NCI-H2081 treated with DMSO at 0.1 percent for 48 hours (cell line): ENCODE data around the gene TULP1.

Experiments used
- DNase-seq: peaks from one replicate; lab custom pipeline; 2025; lab: John Stamatoyannopoulos, UW

Gene TULP1

DNA sequence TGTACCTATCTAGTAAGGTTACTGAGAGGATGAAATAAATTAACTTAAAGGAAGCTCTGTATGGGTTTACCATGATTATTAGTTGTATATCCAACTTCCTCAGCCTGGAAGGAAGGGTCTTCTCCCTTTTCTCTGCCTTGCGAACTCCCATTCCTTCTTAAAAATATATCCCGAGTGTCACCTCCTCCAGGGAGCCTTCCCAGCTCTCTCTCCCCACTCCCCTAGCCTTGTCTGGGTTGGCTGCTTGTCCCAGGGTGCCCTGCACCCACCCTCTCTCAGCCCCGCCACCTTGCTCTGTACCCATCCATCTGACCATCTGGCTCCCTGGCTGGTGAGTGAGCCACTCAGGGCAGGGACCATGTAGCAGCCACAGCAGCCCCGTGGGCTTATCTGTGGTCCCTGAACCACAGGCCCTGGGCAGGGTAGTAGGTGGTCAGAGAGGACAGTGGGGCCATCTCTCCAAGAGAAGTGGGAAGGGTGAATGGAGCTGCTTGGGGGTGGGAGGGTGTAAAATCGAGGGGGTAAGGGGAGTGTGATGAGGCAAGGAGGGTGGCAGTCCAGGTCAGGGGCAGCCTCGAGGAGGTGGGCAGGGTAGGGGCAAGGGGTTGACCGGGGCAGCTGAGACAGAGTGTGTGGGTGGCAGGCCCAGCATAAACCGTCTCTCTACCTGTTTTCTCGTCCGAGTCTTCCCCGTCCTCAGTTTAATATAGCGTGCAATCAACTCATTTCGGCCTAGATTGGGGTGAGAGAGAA lies 28.6 kb downstream of the TULP1 start:
- DNase-seq, result no peak

DNA sequence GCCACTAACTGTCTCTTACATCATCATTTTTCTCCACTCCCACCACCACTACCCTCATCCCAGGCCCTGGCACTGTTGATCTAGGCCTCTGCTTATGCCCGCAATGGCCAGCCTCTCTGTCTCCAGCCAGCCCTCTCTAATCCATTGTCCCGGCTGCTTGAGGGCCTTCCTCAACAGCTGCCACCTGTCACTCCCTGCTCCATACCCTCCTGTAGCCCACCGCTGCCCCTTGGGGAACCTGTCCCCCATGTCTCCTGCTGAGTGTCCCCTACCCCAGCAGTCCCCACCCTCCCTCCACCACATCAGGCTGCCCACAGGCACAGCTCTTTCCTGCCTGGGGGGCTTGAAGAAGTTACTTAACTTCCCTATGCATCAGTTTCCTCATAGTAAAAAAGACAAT lies 29.2 kb downstream of the TULP1 start:
- DNase-seq, result no peak

DNA sequence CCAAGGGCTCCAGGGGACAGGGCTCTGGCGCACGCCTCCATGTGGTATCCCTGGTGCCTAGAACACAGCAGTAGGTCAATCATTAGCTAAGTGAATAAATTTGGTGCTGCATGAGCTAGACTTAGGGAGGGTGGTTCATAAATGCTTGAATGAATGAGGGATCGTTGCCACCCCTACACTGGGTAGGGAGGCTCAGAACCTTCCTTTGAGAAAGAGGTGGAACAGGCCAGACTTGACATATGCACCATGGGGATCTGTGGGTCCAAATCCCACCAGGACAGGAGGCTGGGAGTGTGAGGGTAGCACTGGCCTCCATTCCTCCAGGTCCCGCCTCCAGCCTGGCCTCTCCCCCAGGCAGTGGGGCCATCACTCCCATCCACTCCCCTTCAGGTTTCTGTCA lies 29.6 kb downstream of the TULP1 start:
- DNase-seq, result no peak

DNA sequence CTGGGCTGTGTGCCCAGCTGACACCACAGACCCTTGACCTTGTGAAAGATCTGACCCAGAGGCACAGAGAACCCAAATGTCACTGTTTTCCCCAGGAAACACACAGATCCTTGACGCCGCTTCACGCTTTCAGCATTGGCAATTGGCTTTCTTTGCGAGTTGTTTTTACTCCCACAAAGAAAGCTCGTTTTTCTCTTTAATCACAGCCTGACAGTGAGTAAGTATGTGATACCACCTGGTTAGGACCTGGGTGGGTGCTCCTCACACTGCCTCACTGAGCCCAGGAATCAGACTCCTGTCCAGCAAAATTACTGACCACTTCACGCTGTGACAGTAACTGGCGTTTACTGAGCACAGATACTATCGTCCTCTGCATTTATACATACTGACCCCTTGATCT lies 31.5 kb downstream of the TULP1 start:
- DNase-seq, result no peak

DNA sequence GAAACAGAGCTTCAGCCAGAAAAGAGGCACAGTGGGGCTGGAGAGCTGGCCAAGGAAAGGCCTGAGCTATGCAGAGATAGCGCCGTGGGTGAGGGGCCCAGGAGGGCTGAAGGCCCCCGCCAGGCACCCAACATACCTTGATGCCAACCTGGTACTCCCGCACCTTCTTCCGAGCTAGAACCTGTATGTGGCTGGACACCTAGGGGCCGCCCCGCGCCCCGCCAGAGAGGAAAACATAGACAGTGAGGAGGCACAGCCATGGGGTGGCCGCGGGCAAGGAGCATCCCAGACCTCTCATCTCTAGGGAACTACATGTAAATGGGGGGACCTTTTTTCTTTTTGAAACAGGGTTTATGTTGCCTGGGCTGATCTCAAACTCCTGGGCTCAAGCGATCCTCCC lies 32.5 kb downstream of the TULP1 start:
- DNase-seq, result no peak

DNA sequence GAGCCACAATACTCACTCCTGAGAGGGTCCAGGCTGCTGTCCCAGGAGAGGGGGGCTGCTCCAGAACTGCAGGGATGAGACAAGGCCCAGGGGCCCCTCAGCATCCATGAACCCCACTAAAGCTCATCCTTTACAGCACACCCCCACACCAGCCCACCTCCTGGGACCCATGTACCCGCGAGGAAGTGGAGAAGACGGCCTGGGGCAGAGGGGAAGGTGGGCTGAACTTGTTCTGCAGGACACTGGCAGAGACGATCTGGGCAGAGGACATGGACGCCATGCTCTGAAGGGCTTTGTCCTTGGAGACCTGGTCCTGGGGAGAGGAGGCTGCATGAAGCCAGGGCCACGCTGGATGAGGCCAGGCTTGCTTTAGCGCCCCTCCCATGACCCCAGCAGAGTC lies 34.4 kb downstream of the TULP1 start:
- no peak for DNase-seq

DNA sequence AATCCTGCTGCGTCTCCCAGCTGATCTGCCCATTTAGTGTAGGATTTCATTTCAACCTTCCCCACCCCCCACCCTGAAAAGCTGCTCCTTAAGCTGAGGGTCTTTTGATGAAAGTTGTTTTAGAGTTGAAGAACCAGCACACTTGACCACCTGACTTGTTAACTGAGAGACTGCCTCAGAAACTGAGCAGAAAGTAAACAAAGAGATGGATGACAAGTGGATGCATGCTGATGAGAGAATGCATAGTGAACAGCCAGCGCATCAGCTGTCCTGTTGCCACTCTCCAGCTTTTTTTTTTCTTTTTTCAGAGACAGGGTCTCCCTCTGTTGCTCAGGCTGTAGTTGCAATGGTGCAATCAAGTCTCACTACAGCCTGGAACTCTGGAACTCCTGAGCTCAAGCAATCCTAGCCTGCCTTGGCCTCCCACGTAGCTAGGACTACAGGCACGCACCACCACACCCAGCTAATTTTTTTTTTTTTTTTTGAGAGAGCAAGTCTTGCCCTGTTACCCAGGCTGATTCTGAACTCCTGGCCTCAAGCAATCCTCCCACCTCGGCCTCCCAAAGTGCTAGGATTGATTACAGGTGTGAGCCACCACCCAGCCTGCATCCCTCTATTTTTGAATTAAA lies 35.0 kb downstream of the TULP1 start:
- DNase-seq, result no peak

DNA sequence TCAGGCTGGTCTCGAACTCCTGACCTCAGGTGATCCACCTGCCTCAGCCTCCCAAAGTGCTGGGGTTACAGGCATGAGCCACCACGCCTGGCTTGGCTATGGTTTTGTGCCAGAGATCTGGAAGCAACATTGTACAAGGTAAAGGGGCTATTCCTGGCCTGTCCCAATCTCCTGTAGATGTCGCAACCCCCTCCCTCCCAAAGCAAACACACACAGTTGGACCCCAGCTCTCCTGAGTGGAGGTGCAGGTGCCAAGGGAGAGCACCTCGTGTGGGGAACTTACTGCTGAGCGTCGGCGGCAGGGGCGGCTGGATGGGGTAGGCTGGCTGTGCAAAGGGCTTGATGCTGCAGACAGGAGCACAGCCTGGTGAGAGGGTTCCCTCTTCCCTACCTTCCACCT lies 35.7 kb downstream of the TULP1 start:
- no peak for DNase-seq

DNA sequence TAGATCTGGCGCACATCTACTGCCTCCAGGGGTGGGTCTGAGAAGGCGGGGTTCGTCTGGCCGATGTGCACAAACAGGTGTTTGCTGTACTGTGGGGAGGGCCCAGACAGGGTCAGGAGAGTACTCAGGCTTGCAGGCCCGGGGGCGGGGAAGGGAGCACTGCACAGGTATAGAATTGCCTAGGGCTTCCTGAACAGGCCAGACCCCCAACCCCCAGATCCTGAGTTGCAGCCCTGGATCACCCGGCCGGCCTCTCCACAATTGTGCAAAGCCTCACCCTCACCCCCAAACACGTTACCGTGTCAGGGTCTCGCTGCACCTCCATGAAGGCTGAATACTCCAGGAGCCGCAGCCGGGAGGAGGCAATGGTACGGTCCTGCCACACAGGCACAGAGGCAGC lies 36.7 kb downstream of the TULP1 start:
- no peak for DNase-seq

DNA sequence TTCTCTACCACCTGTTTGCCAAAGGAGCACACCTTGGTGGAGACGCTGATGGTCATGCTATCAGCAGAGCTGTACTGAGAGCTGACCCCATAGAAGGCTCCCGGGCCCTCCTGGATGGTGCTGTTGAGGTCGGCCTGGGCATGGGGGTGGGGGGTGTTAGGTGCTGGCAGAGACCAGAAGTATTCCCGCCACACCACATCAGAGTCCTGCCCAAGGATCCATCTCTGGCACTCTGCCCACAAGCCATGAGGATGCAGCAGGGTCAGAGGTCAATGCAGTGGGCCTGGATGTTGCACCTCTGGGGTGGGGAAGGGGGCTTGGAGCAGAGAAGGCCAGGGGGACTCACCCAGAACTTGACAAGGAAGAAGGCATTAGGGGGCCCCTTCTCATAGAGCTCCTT lies 37.1 kb downstream of the TULP1 start:
- no peak for DNase-seq

DNA sequence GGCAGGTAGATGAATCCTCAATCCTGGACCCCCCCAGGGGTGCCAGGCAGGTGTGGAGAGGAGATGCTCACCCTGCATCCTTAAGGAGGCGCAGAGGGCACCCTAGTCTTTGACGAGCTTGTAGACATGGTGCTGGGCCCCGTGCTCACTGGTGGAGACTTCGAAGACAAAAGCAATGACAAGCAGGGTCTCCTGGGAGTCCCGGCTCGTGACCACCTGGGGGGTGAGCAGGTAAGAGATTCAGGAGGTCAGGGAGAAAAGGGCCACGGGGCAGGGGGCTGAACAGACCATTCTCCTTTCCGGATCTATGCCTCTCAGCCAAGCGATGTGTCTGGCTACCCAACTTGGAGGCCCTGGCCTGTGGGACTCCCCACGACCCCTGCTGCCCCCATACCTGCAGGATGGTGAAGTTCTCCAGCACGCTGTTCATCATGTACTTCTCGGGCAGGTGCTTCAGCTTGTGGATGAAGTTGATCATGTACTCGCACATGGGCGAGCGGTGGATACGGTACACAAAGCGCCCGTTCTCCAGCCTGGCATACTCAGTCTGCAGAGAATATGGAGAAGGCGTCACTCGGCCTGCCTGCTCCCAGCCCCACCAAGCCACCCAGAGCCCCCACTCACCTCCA lies 37.6 kb downstream of the TULP1 start:
- no peak for DNase-seq

DNA sequence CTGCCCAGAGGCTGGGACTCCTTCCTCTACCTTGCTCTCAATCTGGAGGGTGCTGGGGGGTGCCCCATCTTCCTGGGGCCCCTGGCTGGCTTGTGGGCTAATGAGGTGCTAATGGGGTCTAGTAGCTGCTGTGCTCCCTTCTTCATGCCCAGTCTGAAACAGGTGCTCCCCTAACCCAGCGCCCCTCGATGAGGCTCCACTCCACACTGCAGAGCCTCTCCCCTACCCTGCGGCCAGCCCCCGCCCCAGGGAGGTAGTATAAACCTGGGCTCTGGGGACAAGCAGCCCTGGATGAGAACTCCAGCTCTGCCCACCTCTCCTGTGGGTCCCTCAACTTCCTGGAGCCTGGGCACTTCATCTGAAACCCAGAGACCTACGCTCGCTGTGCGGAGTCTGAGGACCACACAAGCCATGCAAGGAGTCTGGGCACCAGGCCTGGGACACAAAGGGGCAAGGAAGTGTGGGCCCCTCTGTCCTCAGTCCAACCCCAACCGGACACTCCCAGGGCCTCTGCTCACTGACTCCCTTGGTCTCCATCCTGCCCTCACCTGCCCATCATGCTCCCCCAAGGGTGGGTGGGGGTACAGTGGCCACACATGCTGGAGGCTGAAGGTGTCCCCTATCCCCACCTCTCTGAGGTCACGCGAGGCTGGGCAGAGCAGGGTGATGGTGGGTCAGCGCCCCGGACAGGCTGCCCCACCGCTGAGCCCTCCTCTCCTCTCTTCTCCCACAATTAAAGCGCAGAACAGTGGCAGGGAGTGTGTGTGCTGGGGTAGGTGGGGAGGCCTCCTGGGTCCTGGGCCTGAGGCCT lies 38.4 kb downstream of the TULP1 start:
- no peak for DNase-seq

DNA sequence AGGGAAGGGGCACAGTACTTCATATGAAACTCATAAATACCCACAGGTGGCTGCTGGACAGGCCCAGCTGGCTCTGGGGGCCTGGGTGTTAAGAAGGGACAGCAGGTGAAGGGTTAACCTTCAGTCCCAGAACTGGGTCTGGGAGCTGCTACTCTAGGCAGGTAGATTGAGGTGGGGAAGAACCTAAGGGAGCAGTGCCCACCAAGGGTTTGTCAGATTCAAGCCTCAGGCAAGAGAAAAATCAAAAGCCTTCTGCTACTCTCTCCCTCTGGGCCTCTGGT lies 38.9 kb downstream of the TULP1 start:
- no peak for DNase-seq

DNA sequence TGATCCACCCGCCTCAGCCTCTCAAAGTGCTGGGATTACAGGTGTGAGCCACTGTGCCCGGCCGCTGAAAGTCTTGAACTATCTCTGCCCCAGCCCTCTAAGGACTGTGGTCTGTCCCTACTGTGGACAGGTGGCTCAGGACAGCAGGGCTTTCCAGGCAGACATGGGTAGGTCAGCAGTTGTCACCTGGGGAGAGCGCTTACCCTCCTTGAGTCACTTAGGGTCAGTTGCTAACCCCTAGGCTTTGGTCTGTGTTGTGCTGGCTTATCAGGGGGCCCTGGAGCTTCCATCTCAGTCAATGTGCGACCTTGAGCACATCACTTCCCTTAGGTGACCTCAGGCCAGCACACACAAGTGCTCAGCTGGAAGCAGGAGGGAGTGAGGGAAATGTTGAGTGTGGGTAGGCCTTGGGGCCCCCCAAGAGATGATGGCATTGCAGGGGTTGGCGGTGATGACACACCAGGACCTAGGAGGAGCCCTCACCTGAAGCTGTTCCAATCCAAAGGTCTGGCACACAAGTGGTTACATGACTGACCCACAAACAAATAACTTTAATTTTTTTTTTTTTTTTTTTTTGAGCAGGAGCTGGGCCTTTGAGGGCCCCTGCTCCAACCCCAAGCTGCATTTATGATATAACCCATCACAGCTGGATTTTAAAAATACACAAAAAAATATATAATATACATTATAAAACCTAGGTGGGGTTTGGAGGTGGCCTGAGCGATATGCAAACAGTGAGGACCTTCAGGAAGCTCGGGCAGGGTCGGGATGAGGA lies 39.4 kb downstream of the TULP1 start:
- no peak for DNase-seq

DNA sequence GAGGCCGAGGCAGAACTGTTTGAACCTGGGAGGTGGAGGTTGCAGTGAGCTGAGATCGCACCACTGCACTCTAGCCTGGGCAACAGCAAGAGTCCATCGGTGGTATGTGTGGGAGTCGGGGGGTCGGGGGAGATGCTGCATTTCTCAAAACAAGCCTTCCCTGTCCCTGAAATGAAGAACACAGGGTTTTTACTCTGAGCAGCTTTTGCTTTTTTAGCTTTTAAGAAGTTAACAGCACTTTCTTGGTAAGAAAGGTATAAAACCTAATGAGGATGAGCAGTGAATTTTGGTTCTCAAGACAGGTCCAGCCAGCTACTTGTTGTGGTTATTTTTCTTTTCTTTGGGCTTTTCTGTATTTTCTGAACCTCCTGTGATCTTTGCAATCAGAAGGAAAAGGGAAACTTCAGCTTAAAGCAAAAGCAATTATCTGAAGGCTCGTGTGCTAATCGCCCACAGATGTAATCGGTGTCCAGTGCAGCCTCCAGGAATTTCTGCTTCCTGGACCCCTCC lies 40.8 kb downstream of the TULP1 start:
- DNase-seq, result no peak

DNA sequence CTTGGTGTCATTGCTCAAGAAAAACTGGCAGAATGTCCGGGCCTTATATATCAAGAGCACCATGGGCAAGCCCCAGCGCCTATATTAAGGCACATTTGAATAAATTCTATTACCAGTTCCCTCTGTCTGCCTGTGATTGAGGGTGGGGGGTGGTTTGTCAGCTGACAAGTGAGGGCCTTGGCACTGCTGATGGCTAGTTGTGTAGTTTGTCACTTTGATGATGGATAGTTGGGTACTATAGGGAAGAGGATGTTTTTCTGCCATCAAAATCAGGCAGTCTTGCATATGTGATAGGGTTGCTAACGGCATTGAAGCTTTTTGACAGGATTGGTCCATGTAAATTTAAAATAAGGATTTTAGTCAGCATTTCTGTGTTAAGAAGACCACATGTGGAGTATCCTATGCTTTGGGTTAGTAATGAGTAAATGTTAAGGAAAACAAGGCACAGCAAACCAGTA lies 42.0 kb downstream of the TULP1 start:
- no peak for DNase-seq

DNA sequence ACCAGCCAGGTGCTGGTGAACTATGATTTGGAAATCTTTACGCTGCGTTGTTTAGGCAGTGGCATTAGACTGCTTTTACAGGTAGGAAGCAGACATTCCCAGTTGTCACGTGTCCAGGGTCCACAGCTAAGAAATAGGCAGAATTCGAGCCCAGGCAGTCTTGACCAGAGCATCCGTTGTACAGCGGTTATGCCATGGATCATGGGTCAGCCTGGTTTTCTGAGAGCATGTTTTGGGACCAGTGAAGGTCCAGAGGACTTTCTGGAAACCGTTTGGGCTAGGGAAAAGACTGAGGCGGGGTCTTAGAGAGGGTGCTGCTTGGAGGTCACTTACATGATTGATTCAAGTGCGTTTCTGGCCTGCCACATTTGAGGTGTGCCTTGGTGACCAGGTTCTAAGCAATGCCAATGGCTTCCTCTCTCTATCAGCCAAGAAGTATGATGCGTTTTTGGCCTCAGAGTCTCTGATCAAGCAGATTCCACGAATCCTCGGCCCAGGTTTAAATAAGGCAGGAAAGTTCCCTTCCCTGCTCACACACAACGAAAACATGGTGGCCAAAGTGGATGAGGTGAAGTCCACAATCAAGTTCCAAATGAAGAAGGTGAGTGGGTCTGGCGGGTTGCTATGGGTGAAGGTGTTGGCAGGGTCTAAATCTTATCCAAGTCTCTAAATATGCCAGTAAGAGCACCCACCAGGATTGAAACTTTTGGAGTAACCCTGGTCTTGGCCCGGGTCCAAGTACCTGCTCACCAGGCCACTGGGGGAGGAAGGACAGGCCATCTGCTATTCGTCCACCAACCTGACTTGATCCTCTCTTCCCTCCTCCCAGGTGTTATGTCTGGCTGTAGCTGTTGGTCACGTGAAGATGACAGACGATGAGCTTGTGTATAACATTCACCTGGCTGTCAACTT lies 42.7 kb downstream of the TULP1 start:
- no peak for DNase-seq

DNA sequence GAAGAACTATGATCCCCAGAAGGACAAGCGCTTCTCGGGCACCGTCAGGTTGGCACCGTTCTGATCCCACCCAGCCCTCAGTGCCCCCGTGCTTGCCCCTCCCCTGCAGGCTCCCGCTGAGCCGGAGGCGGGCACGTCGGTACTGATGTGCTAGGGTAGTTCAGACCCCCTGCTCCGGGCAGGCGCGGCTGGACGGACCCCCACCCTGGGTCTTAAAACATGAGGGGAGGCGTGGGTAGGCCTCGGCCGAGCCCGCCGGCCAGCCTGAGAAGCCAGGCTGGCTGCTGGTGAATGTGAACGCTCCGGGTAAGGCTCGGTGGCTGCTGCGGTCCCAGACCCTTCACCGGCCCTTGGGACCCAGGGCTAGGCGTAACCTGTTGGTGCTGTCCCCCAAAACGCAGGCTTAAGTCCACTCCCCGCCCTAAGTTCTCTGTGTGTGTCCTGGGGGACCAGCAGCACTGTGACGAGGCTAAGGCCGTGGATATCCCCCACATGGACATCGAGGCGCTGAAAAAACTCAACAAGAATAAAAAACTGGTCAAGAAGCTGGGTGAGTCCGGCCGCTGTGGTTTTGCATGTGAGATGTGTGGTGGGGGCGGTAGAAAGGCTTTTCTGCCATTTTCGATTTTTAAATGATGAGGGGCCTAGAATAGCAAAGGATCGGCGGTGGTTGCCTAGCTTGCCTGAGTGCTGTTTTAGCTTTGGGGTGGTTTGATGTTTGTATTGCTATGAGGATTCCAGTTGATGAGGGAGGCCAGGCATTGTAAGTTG lies 43.5 kb downstream of the TULP1 start:
- DNase-seq, result no peak

DNA sequence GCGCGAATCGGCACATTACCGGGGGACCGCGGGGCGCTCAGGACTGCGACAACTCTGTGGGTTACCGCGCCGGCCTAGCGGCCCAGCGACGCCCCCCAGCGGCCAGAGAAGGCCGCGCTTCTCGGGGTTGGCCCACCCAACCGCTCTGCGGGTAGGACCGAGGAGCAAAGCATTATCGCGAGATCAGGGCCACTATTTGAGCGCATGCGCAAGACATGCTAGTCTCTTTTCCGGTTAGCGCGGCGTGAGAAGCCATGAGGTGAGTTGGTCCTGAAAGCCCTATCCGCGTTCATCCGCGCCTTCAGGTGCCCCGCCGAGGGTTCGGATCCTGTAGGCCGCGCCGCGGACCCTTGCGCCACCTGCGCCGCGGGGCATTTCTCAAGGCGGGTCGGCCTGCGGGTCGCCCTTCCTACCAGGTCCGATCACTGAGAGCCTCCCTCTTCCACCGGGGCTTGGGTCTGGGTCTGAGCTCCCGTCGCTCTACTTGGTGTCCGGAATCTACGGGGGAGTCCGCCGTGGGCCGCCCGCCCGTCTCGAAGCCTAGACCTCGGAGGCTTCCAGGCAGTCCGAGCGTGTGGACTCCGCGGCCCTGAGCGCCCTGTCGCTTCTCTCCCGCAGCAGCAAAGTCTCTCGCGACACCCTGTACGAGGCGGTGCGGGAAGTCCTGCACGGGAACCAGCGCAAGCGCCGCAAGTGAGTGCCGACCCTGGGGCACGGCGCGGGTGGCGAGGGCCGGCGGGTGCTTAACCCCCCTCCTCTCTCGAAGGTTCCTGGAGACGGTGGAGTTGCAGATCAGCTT lies 44.3 kb downstream of the TULP1 start, which contains the start of gene RPL10A:
TSS of gene RPL10A (plus strand) at position 221 of the 799 bp plus-strand sequence. CDS start at position 255, 34 bp downstream.
- peak; percentile 95 for DNase-seq
